Measurements from ENCODE around the gene ANKRA2. TPM values are rescaled to one million over a fixed set of nuclear protein-coding genes. Genes with fewer than 3 reads are reported as not detected.

Gene ANKRA2
- total and polyA plus RNA-seq, 2 of the 4 experiments (the other 2 are of a cell fraction), result 10.8 to 12.5 TPM

DNA sequence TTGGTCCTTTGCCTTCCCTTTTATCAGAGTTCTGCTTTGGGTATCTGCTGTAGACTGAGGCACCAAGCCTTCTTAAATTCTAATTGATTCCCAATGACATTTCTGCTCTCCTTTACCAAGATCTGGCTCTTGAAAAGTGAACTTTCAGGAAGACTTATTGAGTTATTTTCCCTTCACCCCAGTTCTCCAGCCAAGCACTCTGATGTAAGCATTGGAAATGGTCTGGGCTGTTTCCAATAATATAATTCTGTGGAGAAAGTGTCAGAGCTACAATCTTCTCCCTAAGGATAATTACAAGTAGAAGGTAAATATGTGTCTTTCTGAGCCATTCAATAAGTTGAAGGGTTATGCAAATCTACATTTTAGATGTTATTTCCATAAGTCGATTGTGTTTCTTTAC, 36.4 kb downstream of the ANKRA2 start:
- peaks cover 4% of the 10 kb centered on the region; the same call in 1 of the 2 replicates for H3K9me1 ChIP-seq (ENCODE audit: insufficient read depth, low read length)
- H4K5ac ChIP-seq (ENCODE audit: low read depth, low read length), result no peak overlapping the region
- ChIA-PET POLR2A (ENCODE audit: unreplicated experiment) (no interaction called here), CTCF (no interaction called here)
- H4K20me1 ChIP-seq (ENCODE audit: insufficient read depth, low read length), result no peaks in the 10 kb centered on the region
- no peaks in the 10 kb centered on the region for H3K36me3 ChIP-seq (ENCODE audit: control insufficient read depth, insufficient read depth, low read length)
- no peak overlapping the region for H3K23ac ChIP-seq (ENCODE audit: low read depth, low read length)
- BruUV-seq (replicated peaks), result no TSS peak
- H3K4ac ChIP-seq (ENCODE audit: low read depth, low read length), result no peak overlapping the region
- TF ChIP-seq CTCF (conservative IDR thresholded peaks at IDR 0.05; ENCODE audit: low read depth, low read length) (no peak), CEBPB (IDR thresholded peaks at IDR 0.05; ENCODE audit: low read depth, low read length) (no peak), FOS (IDR thresholded peaks at IDR 0.05; ENCODE audit: low read depth, low read length) (no peak), MAFK (IDR thresholded peaks at IDR 0.05; ENCODE audit: low read depth, low read length) (no peak), USF2 (IDR thresholded peaks at IDR 0.05; ENCODE audit: low read depth, low read length) (no peak), MAZ (IDR thresholded peaks at IDR 0.05; ENCODE audit: borderline replicate concordance, low read depth, low read length) (no peak), CHD1 (IDR thresholded peaks at IDR 0.05; ENCODE audit: low read depth, low read length) (no peak), RAD21 (IDR thresholded peaks at IDR 0.05; ENCODE audit: low read length) (no peak), SMC3 (IDR thresholded peaks at IDR 0.05; ENCODE audit: low read depth, low read length) (no peak), MXI1 (IDR thresholded peaks at IDR 0.05; ENCODE audit: borderline replicate concordance, low read depth, low read length) (no peak), POLR2A (IDR thresholded peaks at IDR 0.05; ENCODE audit: low read depth, low read length) (no peak), BHLHE40 (IDR thresholded peaks at IDR 0.05; ENCODE audit: low read depth, low read length) (no peak), NFE2L2 (IDR thresholded peaks at IDR 0.05; ENCODE audit: low read depth, low read length) (no peak), RCOR1 (IDR thresholded peaks at IDR 0.05; ENCODE audit: insufficient replicate concordance, low read length) (no peak), RFX5 (IDR thresholded peaks at IDR 0.05; ENCODE audit: low read depth, low read length) (no peak)
- TF ChIP-seq, protein P1, sequence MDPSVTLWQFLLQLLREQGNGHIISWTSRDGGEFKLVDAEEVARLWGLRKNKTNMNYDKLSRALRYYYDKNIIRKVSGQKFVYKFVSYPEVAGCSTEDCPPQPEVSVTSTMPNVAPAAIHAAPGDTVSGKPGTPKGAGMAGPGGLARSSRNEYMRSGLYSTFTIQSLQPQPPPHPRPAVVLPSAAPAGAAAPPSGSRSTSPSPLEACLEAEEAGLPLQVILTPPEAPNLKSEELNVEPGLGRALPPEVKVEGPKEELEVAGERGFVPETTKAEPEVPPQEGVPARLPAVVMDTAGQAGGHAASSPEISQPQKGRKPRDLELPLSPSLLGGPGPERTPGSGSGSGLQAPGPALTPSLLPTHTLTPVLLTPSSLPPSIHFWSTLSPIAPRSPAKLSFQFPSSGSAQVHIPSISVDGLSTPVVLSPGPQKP (IDR thresholded peaks at IDR 0.05; ENCODE audit: borderline replicate concordance, low read depth, low read length), result no peak
- H3K79me1 ChIP-seq (ENCODE audit: low read depth in 1 of 2, low read length in 2 of 2), result no peaks in the 10 kb centered on the region
- H3K9me3 ChIP-seq (ENCODE audit: control insufficient read depth, insufficient read depth, low read length), result no peaks in the 10 kb centered on the region
- intact Hi-C loops (cut with micrococcal nuclease), result no loop called here
- no peak overlapping the region for H4K8ac ChIP-seq (ENCODE audit: low read depth in 2 of 2, low read length in 2 of 2)
- no peak overlapping the region for H2BK5ac ChIP-seq (ENCODE audit: low read depth, low read length, poor library complexity, severe bottlenecking)
- H2AK5ac ChIP-seq (ENCODE audit: low read depth, low read length), result no peak overlapping the region
- H3K4me3 ChIP-seq (ENCODE audit: insufficient read depth, low read depth, low read length), result no peak overlapping the region
- no peak overlapping the region for H2AFZ ChIP-seq (replicated peaks; ENCODE audit: low read length, poor library complexity)
- no peak overlapping the region for H2BK120ac ChIP-seq (ENCODE audit: low read depth, low read length)
- no peak overlapping the region for H2AK9ac ChIP-seq (replicated peaks; ENCODE audit: low read depth, low read length, poor library complexity)
- peaks cover 8% of the 10 kb centered on the region for H3K4me1 ChIP-seq (ENCODE audit: control insufficient read depth, insufficient read depth, low read length)
- dilution Hi-C loops (cut with HindIII; ENCODE audit: low sequenced_read_pairs, unreplicated experiment), result no loop called here
- no CpG with 5 or more reads among the region's 1 CpG for WGBS, 2 experiments (ENCODE audit: extremely low coverage in 2 of 2, insufficient read length in 1 of 2)
- H3K9ac ChIP-seq (ENCODE audit: low read depth, low read length), result no peak overlapping the region
- no peak overlapping the region for H3K27ac ChIP-seq (ENCODE audit: insufficient read depth, low read length)
- no peak overlapping the region for H2BK20ac ChIP-seq (ENCODE audit: low read depth, low read length)
- H4K91ac ChIP-seq (ENCODE audit: insufficient read depth, low read depth, low read length), result no peak overlapping the region
- no peak overlapping the region for H3K56ac ChIP-seq (ENCODE audit: extremely low read depth, insufficient read depth, low read length)
- H2BK15ac ChIP-seq (ENCODE audit: low read depth, low read length), result no peak overlapping the region
- no peak overlapping the region for H3K14ac ChIP-seq (replicated peaks; ENCODE audit: low read depth, low read length)
- no peak for ATAC-seq (ENCODE audit: low read depth)
- H3K18ac ChIP-seq (ENCODE audit: low read depth, low read length), result no peak overlapping the region
- no peak overlapping the region for H3K4me2 ChIP-seq (ENCODE audit: low read depth, low read length)
- no peak for DNase-seq
- in situ Hi-C loops (cut with MboI; ENCODE audit: low sequenced_read_pairs), result no loop called here
- H3K27me3 ChIP-seq (ENCODE audit: control insufficient read depth, insufficient read depth, low read length), result no peaks in the 10 kb centered on the region
